Stomach (tissue), 9 donors: ENCODE measurements around the gene PIAS2. TPM values are rescaled to one million over a fixed set of nuclear protein-coding genes. Genes with fewer than 3 reads are reported as not detected.

Source experiments
- DNase-seq, 2 donors: peaks; one replicate each; pipeline versions ENCODE4 v3.0.0 to v3.0.0-alpha.2; 2013 to 2019
- H3K27ac ChIP-seq, 5 donors: fragments of 200-600 bp in 4 of 5; sonication (generic) in 4 of 5; one replicate each; pipeline ENCODE4 v1.5.1; 2013 to 2019; ENCODE audit warnings: mild to moderate bottlenecking in 1 of 5, moderate library complexity in 1 of 5
- H3K27me3 ChIP-seq, 3 donors: fragments of 200-600 bp; sonication (generic); one replicate each; pipeline ENCODE4 v1.5.1; 2017 to 2019; ENCODE audit warnings: mixed run types in 1 of 3
- H3K36me3 ChIP-seq, 4 donors: fragments of 200-600 bp; sonication (generic); 1 replicate in 3 of 4; 2 replicates in 1 of 4; pipeline ENCODE4 v1.5.1; 2016 to 2019
- H3K4me1 ChIP-seq, 4 donors: fragments of 200-600 bp; sonication (generic); one replicate each; pipeline ENCODE4 v1.5.1; 2016 to 2019
- H3K4me3 ChIP-seq, 4 donors: fragments of 200-600 bp; sonication (generic) in 3 of 4; one replicate each; pipeline ENCODE4 v1.5.1; 2016 to 2019; ENCODE audit warnings: mild to moderate bottlenecking in 1 of 4
- H3K9me3 ChIP-seq, 4 donors: fragments of 200-600 bp; sonication (generic); one replicate each; pipeline ENCODE4 v1.5.1; 2016 to 2019
- CTCF ChIP-seq, 7 experiments: fragments of 450-650 bp in 4 of 7; fragments of 200-600 bp in 3 of 7; sonication (generic) in 3 of 7; IDR thresholded peaks; one replicate each; pipeline ENCODE4 v1.5.1; 2016 to 2019; ENCODE audit warnings: antibody characterized with exemption in 7 of 7, control low read depth in 2 of 7, mild to moderate bottlenecking in 1 of 7
- EP300 ChIP-seq: sonication (generic); formaldehyde crosslinking; IDR thresholded peaks from one replicate; pipeline ENCODE4 v1.6.1; 2017; ENCODE audit warnings: antibody characterized with exemption
- POLR2A ChIP-seq, 4 donors: fragments of 450-650 bp; IDR thresholded peaks; one replicate each; pipeline ENCODE4 v1.6.1; 2016; ENCODE audit warnings: antibody characterized with exemption in 4 of 4, control low read depth in 2 of 4, mild to moderate bottlenecking in 1 of 4, moderate library complexity in 1 of 4
- POLR2AphosphoS5 ChIP-seq, 3 donors: sonication (generic); formaldehyde crosslinking; IDR thresholded peaks; one replicate each; pipeline ENCODE4 v1.6.1; 2016; ENCODE audit warnings: antibody characterized with exemption in 3 of 3
- WGBS, 5 donors: extraction: QIAGEN DNeasy Blood & Tissue Kit in 3 of 5; methylation state at CpG; one replicate each; pipeline versions ENCODE4 v1.1.5 to v1.1.7; 2013 to 2018; 5-methylcytosine and 5-hydroxymethylcytosine counted together
- intact Hi-C: fragments of 100-400 bp; cut with DNase I; formaldehyde crosslinking; loops from one replicate; pipeline ENCODE4 v1.15.1; 2023; ENCODE audit warnings: low total_unique reads
- polyA plus RNA-seq, 3 donors: library from polyadenylated mRNA; stranded (reverse); fragments of 200-250 nt; gene quantifications; one replicate each; pipeline ENCODE4 v1.2.3, GENCODE V29; 2013
- total RNA-seq, 5 donors: library from RNA; depleted of rRNA; stranded (reverse); fragments of >200 nt; gene quantifications; one replicate each; pipeline versions ENCODE4 v1.1.0 to v1.2.3, GENCODE V29; 2014 to 2016
- donor health status: healthy with polysubstance abuse.
- donor health status: Bipolar disorder and iron deficiency.
- donor health status: healthy.

PIAS2 gene
- total and polyA plus RNA-seq, 8 donors: 3.4 to 83.4 (median 31.4) TPM

- TF ChIP-seq POLR2A (IDR thresholded peaks at IDR 0.05): no peak
- TF ChIP-seq CTCF (IDR thresholded peaks at IDR 0.05): no peak
- no peak for TF ChIP-seq POLR2AphosphoS5 (IDR thresholded peaks at IDR 0.05)
- no peak for TF ChIP-seq EP300
- H3K4me3 ChIP-seq: no peak overlapping the region
- peaks cover 0 to 13% (median 0%) of the 10 kb centered on the region in 4 donors for H3K9me3 ChIP-seq
- H3K27ac ChIP-seq: no peak overlapping the region
- 84 to 90% (median 87%) methylated on average over 4 of the region's 4 CpGs for WGBS, 5 donors
- H3K4me1 ChIP-seq: no peaks in the 10 kb centered on the region
- no peaks in the 10 kb centered on the region for H3K36me3 ChIP-seq
- no peak for DNase-seq
- H3K27me3 ChIP-seq: no peaks in the 10 kb centered on the region
- intact Hi-C loops: no loop called here
Observed at GRCh38 chr18:46958209-46958608, 40.9 kb upstream of the PIAS2 start.

- TF ChIP-seq CTCF (IDR thresholded peaks at IDR 0.05) (no peak), EP300 (no peak), POLR2A (IDR thresholded peaks at IDR 0.05) (no peak), POLR2AphosphoS5 (IDR thresholded peaks at IDR 0.05) (no peak)
- 58 to 68% (median 61%) methylated on average over 5 of the region's 5 CpGs for WGBS, 5 donors
- no peaks in the 10 kb centered on the region for H3K36me3 ChIP-seq
- H3K9me3 ChIP-seq: no peaks in the 10 kb centered on the region
- intact Hi-C loops: no loop called here
- peaks cover 0 to 5% (median 0%) of the 10 kb centered on the region in 3 donors for H3K27me3 ChIP-seq
- no peak for DNase-seq
- H3K4me1 ChIP-seq: no peaks in the 10 kb centered on the region
- no peak overlapping the region for H3K27ac ChIP-seq
- no peak overlapping the region for H3K4me3 ChIP-seq
Observed at GRCh38 chr18:46953195-46953594, 35.9 kb upstream of the PIAS2 start.

GRCh38 chr18:46950064-46950656 lies 32.9 kb upstream of the PIAS2 start:
- no peak for DNase-seq
- Histone ChIP-seq H3K4me1 (peaks cover 0 to 14% (median 3%) of the 10 kb centered on the region in 4 donors), H3K9me3 (no peaks in the 10 kb centered on the region), H3K4me3 (no peak overlapping the region), H3K27ac (no peak overlapping the region), H3K27me3 (peaks cover 0 to 5% (median 0%) of the 10 kb centered on the region in 3 donors), H3K36me3 (no peaks in the 10 kb centered on the region)
- intact Hi-C loops: no loop called here
- no peak for TF ChIP-seq CTCF (IDR thresholded peaks at IDR 0.05)
- no peak for TF ChIP-seq POLR2A (IDR thresholded peaks at IDR 0.05)
- TF ChIP-seq EP300: no peak
- no peak for TF ChIP-seq POLR2AphosphoS5 (IDR thresholded peaks at IDR 0.05)
- 50 to 65% (median 62%) methylated on average over 5 of the region's 5 CpGs for WGBS, 5 donors

GRCh38 chr18:46946656-46947282 lies 29.5 kb upstream of the PIAS2 start:
- DNase-seq: peak; percentile 84 to 91
- Histone ChIP-seq H3K9me3 (no peaks in the 10 kb centered on the region), H3K4me3 (peak overlapping the region; percentile 48 to 60 (median 54)), H3K36me3 (no peaks in the 10 kb centered on the region), H3K4me1 (peaks cover 0 to 14% (median 3%) of the 10 kb centered on the region in 4 donors), H3K27me3 (peaks cover 0 to 5% (median 0%) of the 10 kb centered on the region in 3 donors), H3K27ac (peak overlapping the region in 1 of 5 donors; percentile 11)
- intact Hi-C loops: no loop called here
- peak in 1 of 3 donors; percentile 26 for TF ChIP-seq POLR2AphosphoS5 (IDR thresholded peaks at IDR 0.05)
- TF ChIP-seq EP300: no peak
- no peak for TF ChIP-seq POLR2A (IDR thresholded peaks at IDR 0.05)
- WGBS, 5 donors: 1 to 3% (median 1%) methylated on average over 27 to 32 of the region's 32 CpGs

GRCh38 chr18:46942646-46943045 lies 25.3 kb upstream of the PIAS2 start:
- Histone ChIP-seq H3K27ac (no peak overlapping the region), H3K9me3 (no peaks in the 10 kb centered on the region), H3K36me3 (no peaks in the 10 kb centered on the region), H3K4me3 (no peak overlapping the region), H3K27me3 (no peaks in the 10 kb centered on the region), H3K4me1 (peaks cover 0 to 14% (median 3%) of the 10 kb centered on the region in 4 donors)
- WGBS, 5 donors: 90 to 96% (median 94%) methylated on average over 2 of the region's 2 CpGs
- TF ChIP-seq POLR2AphosphoS5 (IDR thresholded peaks at IDR 0.05): no peak
- TF ChIP-seq POLR2A (IDR thresholded peaks at IDR 0.05): no peak
- intact Hi-C loops: no loop called here
- no peak for DNase-seq
